Measurements from ENCODE around the gene EIF4ENIF1.
A peak's percentile ranks its signal among the peaks of the same experiment; 100 is the strongest.
"Not testable (repeated sequence)": the region's sequence is repeated elsewhere in the genome, so short reads cannot be mapped to it uniquely, and the experiment has no call there.

The EIF4ENIF1 gene

DNA sequence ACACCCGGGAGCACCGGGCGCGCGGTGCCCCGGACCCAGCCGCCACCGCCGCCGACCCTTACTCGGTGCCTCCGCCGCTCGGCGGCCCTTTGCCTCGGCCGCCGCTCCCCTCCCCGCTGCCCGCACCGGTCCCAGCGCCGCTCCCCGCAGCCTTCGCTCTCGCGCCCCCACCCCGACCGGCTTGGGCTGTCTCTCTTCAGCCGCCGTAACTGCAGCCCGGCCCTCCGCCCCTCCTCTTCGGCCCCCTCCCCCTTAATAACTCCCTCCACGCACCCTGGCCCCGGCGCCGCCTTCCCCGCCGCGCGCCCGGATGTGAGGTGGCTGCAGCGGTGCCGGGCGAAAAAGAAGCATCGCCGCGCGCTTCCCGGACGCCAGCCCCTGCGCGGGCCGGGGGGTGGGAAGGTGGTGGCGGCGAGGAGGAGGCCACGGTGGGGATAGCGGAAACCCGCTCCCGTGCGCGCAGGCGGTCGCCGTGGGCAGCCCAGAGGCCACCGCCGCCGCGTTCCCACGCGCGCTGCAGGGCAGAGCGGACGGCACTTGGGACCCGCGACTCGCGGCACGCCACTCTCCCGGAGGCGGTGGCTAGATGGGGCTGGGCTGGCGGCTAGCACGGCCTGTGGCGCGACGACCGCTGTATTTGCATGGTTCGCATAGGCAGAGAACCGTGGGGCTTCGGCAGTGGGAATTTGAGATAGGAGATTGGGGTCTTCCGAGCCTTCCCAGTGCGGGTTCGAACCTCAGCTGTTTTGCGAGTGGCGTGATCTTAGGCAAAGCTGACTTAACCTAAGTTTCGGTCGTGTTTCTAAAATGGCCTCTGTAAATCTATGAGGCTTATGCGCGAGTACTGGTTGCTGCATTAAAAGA is at the start of gene EIF4ENIF1:
TSS of gene EIF4ENIF1 (minus strand) at position 211 of the 864 bp plus-strand sequence. CDS start 1,124 bp downstream, outside the sequence.
- Histone ChIP-seq H3K4me3 (ENCODE audit: low read length) (peak within 1 kb of the TSS; percentile 66), H3K27ac (ENCODE audit: low read length) (no peak within 1 kb of the TSS)

DNA sequence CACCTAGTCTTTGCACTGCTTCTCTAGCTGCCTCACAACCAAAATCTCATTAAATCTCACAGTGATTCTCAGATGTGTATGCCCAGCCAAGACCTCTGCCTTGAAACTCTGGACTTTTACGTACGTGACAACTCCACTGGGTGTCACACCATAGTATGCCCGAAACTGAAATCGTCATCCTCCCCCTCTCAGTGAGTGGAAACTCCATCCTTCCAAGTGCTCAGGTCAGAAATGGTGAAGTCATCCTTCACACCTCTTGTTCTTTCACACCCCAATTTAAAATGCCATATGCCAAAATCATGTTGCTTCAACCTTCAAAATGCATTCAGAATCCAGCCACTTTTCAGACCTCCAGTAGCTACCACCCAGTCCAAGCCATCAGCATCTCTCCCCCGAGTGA is 49.2 kb upstream of the EIF4ENIF1 start:
- no peaks in the 10 kb centered on the region for H3K9me3 ChIP-seq (ENCODE audit: control insufficient read depth, low read depth, low read length)

More for the DNA sequence above, at the start of gene EIF4ENIF1:
- Histone ChIP-seq H3K9ac (ENCODE audit: low read length) (peak within 1 kb of the TSS; percentile 55), H3K4me1 (ENCODE audit: control insufficient read depth, low read depth, low read length) (peaks cover 18% of the 10 kb centered on the region), H3K9me3 (ENCODE audit: control insufficient read depth, low read depth, low read length) (no peaks in the 10 kb centered on the region), H3K27me3 (ENCODE audit: control insufficient read depth, insufficient read depth, low read length) (no peaks in the 10 kb centered on the region), H3K36me3 (ENCODE audit: control insufficient read depth, low read depth, low read length) (peaks cover 19% of the 10 kb centered on the region)

GRCh38 chr22:31537019-31537535 is 47.4 kb upstream of the EIF4ENIF1 start:
- H3K27ac ChIP-seq (ENCODE audit: low read length), result no peak overlapping the region

More for the DNA sequence above, 49.2 kb upstream of the EIF4ENIF1 start:
- H3K4me1 ChIP-seq (ENCODE audit: control insufficient read depth, low read depth, low read length), result no peaks in the 10 kb centered on the region
- no peak overlapping the region for H3K27ac ChIP-seq (ENCODE audit: low read length)
- H3K27me3 ChIP-seq (ENCODE audit: control insufficient read depth, insufficient read depth, low read length), result no peaks in the 10 kb centered on the region
- H3K9ac ChIP-seq (ENCODE audit: low read length), result no peak overlapping the region
- no peak overlapping the region for H3K4me3 ChIP-seq (ENCODE audit: low read length)
- H3K36me3 ChIP-seq (ENCODE audit: control insufficient read depth, low read depth, low read length), result no peaks in the 10 kb centered on the region

DNA sequence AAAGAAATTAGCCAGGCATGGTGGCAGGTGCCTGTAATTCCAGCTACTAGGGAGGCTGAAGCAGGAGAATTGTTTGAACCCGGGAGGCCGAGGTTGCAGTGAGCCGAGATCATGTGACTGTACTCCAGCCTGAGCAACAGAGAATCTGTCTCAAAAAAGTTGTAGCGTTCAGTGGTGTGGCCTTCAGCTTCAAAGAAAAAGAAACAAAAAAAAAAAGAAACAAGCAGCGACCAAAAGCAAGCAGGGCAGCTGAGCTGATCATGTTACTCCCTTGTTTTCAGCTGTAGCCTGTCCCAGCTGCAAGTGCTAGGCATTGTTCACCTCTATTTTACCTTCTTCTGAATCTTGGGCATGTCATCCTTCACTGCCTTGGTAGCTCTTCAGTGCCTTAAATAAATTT is 43.7 kb upstream of the EIF4ENIF1 start:
- Histone ChIP-seq H3K27me3 (ENCODE audit: control insufficient read depth, insufficient read depth, low read length) (no peaks in the 10 kb centered on the region), H3K27ac (ENCODE audit: low read length) (no peak overlapping the region), H3K36me3 (ENCODE audit: control insufficient read depth, low read depth, low read length) (no peaks in the 10 kb centered on the region), H3K4me3 (ENCODE audit: low read length) (no peak overlapping the region), H3K9me3 (ENCODE audit: control insufficient read depth, low read depth, low read length) (no peaks in the 10 kb centered on the region), H3K4me1 (ENCODE audit: control insufficient read depth, low read depth, low read length) (no peaks in the 10 kb centered on the region), H3K9ac (ENCODE audit: low read length) (no peak overlapping the region)

More at GRCh38 chr22:31537019-31537535, 47.4 kb upstream of the EIF4ENIF1 start:
- Histone ChIP-seq H3K9me3 (ENCODE audit: control insufficient read depth, low read depth, low read length) (no peaks in the 10 kb centered on the region), H3K4me3 (ENCODE audit: low read length) (no peak overlapping the region), H3K36me3 (ENCODE audit: control insufficient read depth, low read depth, low read length) (no peaks in the 10 kb centered on the region), H3K4me1 (ENCODE audit: control insufficient read depth, low read depth, low read length) (no peaks in the 10 kb centered on the region), H3K27me3 (ENCODE audit: control insufficient read depth, insufficient read depth, low read length) (no peaks in the 10 kb centered on the region), H3K9ac (ENCODE audit: low read length) (no peak overlapping the region)

DNA sequence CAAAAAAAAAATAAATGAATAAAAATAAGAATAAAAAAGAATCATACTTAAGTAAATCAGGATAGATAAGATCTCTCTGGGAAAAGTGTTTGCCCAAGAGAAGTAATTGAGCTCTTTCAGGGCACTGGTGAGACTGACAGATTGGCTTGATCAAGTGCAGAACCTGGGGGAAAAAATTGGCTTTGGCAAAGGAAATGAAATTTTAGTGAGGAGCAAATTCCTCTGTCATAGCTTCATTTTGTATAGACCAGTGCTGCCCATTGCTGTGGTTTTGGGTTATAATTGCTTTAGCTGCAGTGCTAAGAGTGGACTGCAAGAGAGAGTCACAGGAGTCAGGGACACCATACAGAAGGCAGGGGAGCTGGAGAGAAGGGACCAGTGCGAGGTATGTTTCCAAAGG is 42.4 kb upstream of the EIF4ENIF1 start:
- Histone ChIP-seq H3K4me1 (ENCODE audit: control insufficient read depth, low read depth, low read length) (no peaks in the 10 kb centered on the region), H3K4me3 (ENCODE audit: low read length) (no peak overlapping the region), H3K27me3 (ENCODE audit: control insufficient read depth, insufficient read depth, low read length) (no peaks in the 10 kb centered on the region), H3K9ac (ENCODE audit: low read length) (no peak overlapping the region), H3K9me3 (ENCODE audit: control insufficient read depth, low read depth, low read length) (no peaks in the 10 kb centered on the region), H3K36me3 (ENCODE audit: control insufficient read depth, low read depth, low read length) (no peaks in the 10 kb centered on the region), H3K27ac (ENCODE audit: low read length) (no peak overlapping the region)

DNA sequence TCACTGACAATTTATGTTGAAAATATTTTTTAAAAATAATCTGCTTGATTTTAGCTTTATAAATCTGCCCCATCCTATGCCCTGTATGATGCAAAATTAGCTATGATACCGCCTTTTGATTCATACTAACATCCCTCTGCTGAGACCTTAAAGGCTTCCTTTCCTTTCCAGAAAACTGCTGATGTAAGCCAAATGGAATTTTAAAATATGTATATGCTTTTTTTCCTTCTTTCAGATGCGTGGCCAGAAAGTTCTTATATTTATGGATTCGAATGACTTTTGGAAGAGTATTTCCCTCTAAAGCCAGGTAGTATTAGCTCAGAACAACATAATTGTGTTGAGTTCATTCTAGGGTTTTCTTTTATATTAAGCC is 41.2 kb upstream of the EIF4ENIF1 start:
- H3K9ac ChIP-seq (ENCODE audit: low read length), result no peak overlapping the region
- no peak overlapping the region for H3K4me3 ChIP-seq (ENCODE audit: low read length)
- H3K27me3 ChIP-seq (ENCODE audit: control insufficient read depth, insufficient read depth, low read length), result no peaks in the 10 kb centered on the region
- no peaks in the 10 kb centered on the region for H3K36me3 ChIP-seq (ENCODE audit: control insufficient read depth, low read depth, low read length)
- no peaks in the 10 kb centered on the region for H3K4me1 ChIP-seq (ENCODE audit: control insufficient read depth, low read depth, low read length)
- no peaks in the 10 kb centered on the region for H3K9me3 ChIP-seq (ENCODE audit: control insufficient read depth, low read depth, low read length)
- no peak overlapping the region for H3K27ac ChIP-seq (ENCODE audit: low read length)

- Histone ChIP-seq H3K9me3 (ENCODE audit: control insufficient read depth, low read depth, low read length) (no peaks in the 10 kb centered on the region), H3K36me3 (ENCODE audit: control insufficient read depth, low read depth, low read length) (no peaks in the 10 kb centered on the region), H3K27ac (ENCODE audit: low read length) (no peak overlapping the region)
Observed at GRCh38 chr22:31526270-31526669, 36.6 kb upstream of the EIF4ENIF1 start.

DNA sequence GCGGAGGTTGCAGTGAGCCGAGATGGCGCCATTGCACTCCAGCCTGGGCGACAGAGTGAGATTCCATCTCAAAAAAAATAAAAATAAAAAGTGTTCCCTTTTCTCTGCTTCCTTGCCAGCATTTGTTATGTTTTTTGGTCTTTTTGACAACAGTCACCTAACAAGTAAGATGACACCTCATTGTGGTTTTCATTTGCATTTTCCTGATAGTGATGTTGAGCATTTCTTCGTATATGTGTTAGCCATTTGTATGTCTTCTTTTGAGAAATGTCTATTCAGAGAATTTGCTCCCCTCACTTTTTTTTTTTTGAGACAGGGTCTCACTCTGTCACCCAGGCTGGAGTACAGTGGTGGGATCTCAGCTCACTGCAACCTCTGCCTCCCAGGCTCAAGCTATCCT is 34.5 kb upstream of the EIF4ENIF1 start:
- not testable (repeated sequence) for H3K27me3 ChIP-seq (ENCODE audit: control insufficient read depth, insufficient read depth, low read length); H3K27ac ChIP-seq (ENCODE audit: low read length); H3K9me3 ChIP-seq (ENCODE audit: control insufficient read depth, low read depth, low read length); H3K36me3 ChIP-seq (ENCODE audit: control insufficient read depth, low read depth, low read length); H3K9ac ChIP-seq (ENCODE audit: low read length); H3K4me1 ChIP-seq (ENCODE audit: control insufficient read depth, low read depth, low read length); H3K4me3 ChIP-seq (ENCODE audit: low read length)

More at GRCh38 chr22:31526270-31526669, 36.6 kb upstream of the EIF4ENIF1 start:
- Histone ChIP-seq H3K9ac (ENCODE audit: low read length) (no peak overlapping the region), H3K4me3 (ENCODE audit: low read length) (no peak overlapping the region), H3K27me3 (ENCODE audit: control insufficient read depth, insufficient read depth, low read length) (no peaks in the 10 kb centered on the region), H3K4me1 (ENCODE audit: control insufficient read depth, low read depth, low read length) (no peaks in the 10 kb centered on the region)

DNA sequence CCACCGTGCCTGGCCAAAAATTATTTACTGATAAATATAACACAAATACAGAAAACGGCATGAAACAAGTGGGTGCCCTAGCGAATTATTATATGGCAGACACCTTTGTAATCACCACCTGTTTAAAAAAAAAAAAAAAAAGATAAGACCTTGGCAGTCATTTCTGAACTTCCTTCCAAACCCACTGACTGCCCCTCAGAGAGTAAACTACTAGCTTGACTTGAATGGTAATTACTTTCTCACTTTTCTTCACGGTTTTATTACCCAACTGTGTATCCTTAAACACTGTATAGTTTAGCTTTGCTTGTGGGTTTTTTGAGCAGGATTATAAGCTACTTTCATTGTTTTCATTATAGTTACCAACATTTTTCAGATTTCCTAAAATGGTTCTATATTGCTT is 30.4 kb upstream of the EIF4ENIF1 start:
- no peaks in the 10 kb centered on the region for H3K36me3 ChIP-seq (ENCODE audit: control insufficient read depth, low read depth, low read length)
- H3K4me3 ChIP-seq (ENCODE audit: low read length), result no peak overlapping the region
- no peaks in the 10 kb centered on the region for H3K27me3 ChIP-seq (ENCODE audit: control insufficient read depth, insufficient read depth, low read length)
- no peak overlapping the region for H3K9ac ChIP-seq (ENCODE audit: low read length)
- H3K4me1 ChIP-seq (ENCODE audit: control insufficient read depth, low read depth, low read length), result no peaks in the 10 kb centered on the region
- no peak overlapping the region for H3K27ac ChIP-seq (ENCODE audit: low read length)
- no peaks in the 10 kb centered on the region for H3K9me3 ChIP-seq (ENCODE audit: control insufficient read depth, low read depth, low read length)

DNA sequence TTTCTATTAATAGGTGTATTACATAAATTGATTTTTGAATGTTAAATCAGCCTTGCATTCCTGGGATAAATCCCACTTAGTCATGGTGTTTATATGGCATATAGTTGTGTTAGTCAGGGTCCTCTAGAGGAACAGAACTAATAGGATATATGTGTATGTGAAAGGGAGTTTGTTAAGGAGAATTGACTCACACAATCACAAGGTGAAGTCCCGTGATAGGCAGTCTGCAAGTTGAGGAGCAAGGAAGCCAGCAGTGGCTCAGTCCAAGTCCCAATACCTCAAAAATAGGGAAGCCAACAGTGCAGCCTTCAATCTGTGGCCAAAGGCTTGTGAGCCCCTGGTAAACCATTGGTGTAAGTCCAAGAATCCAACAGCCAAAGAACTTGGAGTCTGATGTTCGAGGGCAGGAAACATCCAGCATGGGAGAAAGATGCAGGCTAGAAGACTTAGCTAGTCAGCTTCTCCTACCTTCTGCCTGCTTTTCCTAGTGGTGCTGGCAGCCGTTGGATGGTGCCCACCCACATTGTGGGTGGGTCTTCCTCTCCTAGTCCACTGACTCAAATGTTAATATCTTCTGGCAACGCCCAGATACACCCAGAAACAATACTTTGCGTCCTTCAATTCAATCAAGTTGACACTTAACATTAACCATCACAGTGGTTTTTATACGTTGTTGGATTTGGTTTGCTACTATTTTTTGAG is 19.6 kb upstream of the EIF4ENIF1 start:
- H3K27me3 ChIP-seq (ENCODE audit: control insufficient read depth, insufficient read depth, low read length), result no peaks in the 10 kb centered on the region
- H3K9me3 ChIP-seq (ENCODE audit: control insufficient read depth, low read depth, low read length), result no peaks in the 10 kb centered on the region
- H3K36me3 ChIP-seq (ENCODE audit: control insufficient read depth, low read depth, low read length), result peaks cover 6% of the 10 kb centered on the region
- H3K4me1 ChIP-seq (ENCODE audit: control insufficient read depth, low read depth, low read length), result no peaks in the 10 kb centered on the region
- H3K27ac ChIP-seq (ENCODE audit: low read length), result no peak overlapping the region
- H3K9ac ChIP-seq (ENCODE audit: low read length), result no peak overlapping the region
- no peak overlapping the region for H3K4me3 ChIP-seq (ENCODE audit: low read length)

GRCh38 chr22:31508536-31508935 is 18.9 kb upstream of the EIF4ENIF1 start:
- Histone ChIP-seq H3K9me3 (ENCODE audit: control insufficient read depth, low read depth, low read length) (no peaks in the 10 kb centered on the region), H3K9ac (ENCODE audit: low read length) (no peak overlapping the region), H3K4me3 (ENCODE audit: low read length) (no peak overlapping the region), H3K27ac (ENCODE audit: low read length) (no peak overlapping the region), H3K27me3 (ENCODE audit: control insufficient read depth, insufficient read depth, low read length) (no peaks in the 10 kb centered on the region), H3K36me3 (ENCODE audit: control insufficient read depth, low read depth, low read length) (peaks cover 6% of the 10 kb centered on the region), H3K4me1 (ENCODE audit: control insufficient read depth, low read depth, low read length) (no peaks in the 10 kb centered on the region)
